ENCODE measurements around the gene METTL24.

The METTL24 gene

GRCh38 chr6:110357664-110358552, at the start of gene METTL24:
Gene METTL24, minus strand, starts transcription at chr6:110358349. Its CDS starts 77 bp downstream, at chr6:110358272.
- DNase-seq: peak; percentile 71

GRCh38 chr6:110404607-110405006, 46.5 kb upstream of the METTL24 start:
- DNase-seq: no peak

GRCh38 chr6:110401585-110402176, 43.5 kb upstream of the METTL24 start:
- peak; percentile 24 for DNase-seq

- no peak for DNase-seq
These were observed 42.1 kb upstream of the METTL24 start for GRCh38 chr6:110400208-110400607.

GRCh38 chr6:110399219-110400071, 41.3 kb upstream of the METTL24 start:
- no peak for DNase-seq

GRCh38 chr6:110398778-110399177, 40.6 kb upstream of the METTL24 start:
- peak; percentile 29 for DNase-seq

GRCh38 chr6:110395221-110395620, 37.1 kb upstream of the METTL24 start:
- no peak for DNase-seq

- DNase-seq: no peak
These were observed 36.3 kb upstream of the METTL24 start for GRCh38 chr6:110394409-110394808.

GRCh38 chr6:110392727-110393126, 34.6 kb upstream of the METTL24 start:
- no peak for DNase-seq

- no peak for DNase-seq
These were observed 32.3 kb upstream of the METTL24 start for GRCh38 chr6:110390404-110390803.

GRCh38 chr6:110389689-110390382, 31.7 kb upstream of the METTL24 start:
- DNase-seq: no peak

GRCh38 chr6:110387986-110388385, 29.8 kb upstream of the METTL24 start:
- DNase-seq: no peak

- DNase-seq: no peak
These were observed 27.3 kb upstream of the METTL24 start for GRCh38 chr6:110385458-110385863.

GRCh38 chr6:110378552-110378951, 20.4 kb upstream of the METTL24 start:
- DNase-seq: no peak

GRCh38 chr6:110369066-110369465, 10.9 kb upstream of the METTL24 start:
- no peak for DNase-seq

- no peak for DNase-seq
These were observed 10.1 kb upstream of the METTL24 start for GRCh38 chr6:110368284-110368683.

GRCh38 chr6:110367825-110368224, 9.7 kb upstream of the METTL24 start:
- no peak for DNase-seq

- no peak for DNase-seq
These were observed 8.8 kb upstream of the METTL24 start for GRCh38 chr6:110366975-110367374.

- peak; percentile 28 for DNase-seq
These were observed 8.1 kb upstream of the METTL24 start for GRCh38 chr6:110366256-110366655.

- peak; percentile 26 for DNase-seq
These were observed 6.4 kb upstream of the METTL24 start for GRCh38 chr6:110364364-110365105.

- DNase-seq: no peak
These were observed 5.6 kb upstream of the METTL24 start for GRCh38 chr6:110363748-110364147.

GRCh38 chr6:110360676-110361075, 2.5 kb upstream of the METTL24 start:
- DNase-seq: no peak
